ENCODE data around the gene ZSCAN10. TPM values are rescaled to one million over a fixed set of nuclear protein-coding genes. Genes with fewer than 3 reads are reported as not detected.

ZSCAN10 gene
- total and polyA plus RNA-seq, 9 of the 15 experiments (the other 6 are each of a cell fraction or from before 2014, with no cell fraction given) = 0.22 TPM; not detected in 8

GRCh38 chr16:3144321-3144983 lies 45.4 kb upstream of the ZSCAN10 start:
- H3K27me3 ChIP-seq (ENCODE audit: control insufficient read depth in 2 of 2, insufficient read depth in 2 of 2, low read length in 2 of 2) = no peaks in the 10 kb centered on the region
- peak overlapping the region in 1 of 2 experiments; percentile 73; a peak in 2 of 4 replicates for H3K9ac ChIP-seq (ENCODE audit: insufficient read depth in 1 of 2, low read depth in 2 of 2, low read length in 2 of 2)
- BruUV-seq (replicated peaks) = no TSS peak
- FAIRE-seq (no peak), DNase-seq (ENCODE audit: extremely low read depth in 1 of 4, low spot score in 3 of 4) (no peak), ATAC-seq (no peak)
- no peaks in the 10 kb centered on the region for H3K9me3 ChIP-seq (replicated peaks; ENCODE audit: control insufficient read depth, insufficient read depth, low read depth, low read length)
- in situ Hi-C loops (cut with MboI) = no loop called here
- H3K4me1 ChIP-seq (replicated peaks in 1 of 2; ENCODE audit: control insufficient read depth in 2 of 2, insufficient read depth in 2 of 2, low read length in 2 of 2) = peaks cover 0 to 54% of the 10 kb centered on the region in 2 experiments; a peak in 2 of 5 replicates
- peaks cover 14% of the 10 kb centered on the region; the same call in 1 of the 3 replicates for H3K36me3 ChIP-seq (ENCODE audit: control insufficient read depth, insufficient read depth, low read length)
- no peak overlapping the region for H3K4me2 ChIP-seq (ENCODE audit: insufficient read depth, low read length)
- TF ChIP-seq ZNF561 (CRISPR knock-in tag; conservative IDR thresholded peaks at IDR 0.05) (no peak), CHD7 (IDR thresholded peaks at IDR 0.05; ENCODE audit: low read depth, low read length) (no peak), POLR2A (conservative IDR thresholded peaks at IDR 0.05) (no peak), NFIC (IDR thresholded peaks at IDR 0.05) (peak; percentile 57)
- 36% methylated on average over 12 of the region's 18 CpGs for WGBS (ENCODE audit: insufficient coverage, low coverage, missing lambda C conversion rate)
- H2AFZ ChIP-seq (ENCODE audit: low read depth, low read length) = no peak overlapping the region
- no peak overlapping the region for H3K4me3 ChIP-seq
- intact Hi-C loops (cut with micrococcal nuclease) = no loop called here
- H3K79me2 ChIP-seq (ENCODE audit: control insufficient read depth, insufficient read depth, low read length) = no peaks in the 10 kb centered on the region
- H3K9me1 ChIP-seq (ENCODE audit: control insufficient read depth, insufficient read depth, low read length) = no peaks in the 10 kb centered on the region
- no peak overlapping the region for H3K27ac ChIP-seq (ENCODE audit: extremely low read depth, low read depth, low read length)
- CTCF ChIA-PET (ENCODE audit: low intra/inter-chr PET ratio) = no interaction called here
- POLR2A ChIA-PET = interaction anchor here (0.5 to 2.5 kb wide), 5 partner anchors 10 to 1042 kb away, joined by 3 to 14 read pairs (median 4); partner anchors contain the start of gene ZNF213
- no peaks in the 10 kb centered on the region; the same call in 1 of the 2 replicates for H4K20me1 ChIP-seq (replicated peaks; ENCODE audit: control insufficient read depth, insufficient read depth, low read length)
